Peyer's patch (tissue), 4 donors: ENCODE measurements around the gene GARIN5A. TPM values are rescaled to one million over a fixed set of nuclear protein-coding genes. Genes with fewer than 3 reads are reported as not detected.

Experiments used
- DNase-seq, 3 donors: peaks; one replicate each; pipeline ENCODE4 v3.0.0-alpha.2; 2017 to 2019
- H3K27ac ChIP-seq, 4 donors: fragments of 200-600 bp; sonication (generic); one replicate each; pipeline ENCODE4 v1.5.1; 2016 to 2019
- H3K27me3 ChIP-seq, 2 donors: fragments of 200-600 bp; sonication (generic); one replicate each; pipeline ENCODE4 v1.5.1; 2019
- H3K36me3 ChIP-seq, 3 donors: fragments of 200-600 bp; sonication (generic); one replicate each; pipeline ENCODE4 v1.5.1; 2016 to 2019
- H3K4me1 ChIP-seq, 4 donors: fragments of 200-600 bp; sonication (generic); one replicate each; pipeline ENCODE4 v1.5.1; 2016 to 2019
- H3K4me3 ChIP-seq, 4 donors: fragments of 200-600 bp; sonication (generic); 1 replicate in 3 of 4; 2 replicates in 1 of 4; pipeline ENCODE4 v1.5.1; 2016 to 2019; ENCODE audit warnings: mild to moderate bottlenecking in 1 of 4
- H3K9me3 ChIP-seq, 4 donors: fragments of 200-600 bp; sonication (generic); one replicate each; pipeline ENCODE4 v1.5.1; 2016 to 2019; ENCODE audit warnings: mild to moderate bottlenecking in 1 of 4
- POLR2A ChIP-seq, 2 donors: fragments of 450-650 bp; IDR thresholded peaks; one replicate each; pipeline ENCODE4 v1.5.1; 2017; ENCODE audit warnings: antibody characterized with exemption in 2 of 2, mild to moderate bottlenecking in 2 of 2, moderate library complexity in 2 of 2
- total RNA-seq, 4 donors: library from RNA; depleted of rRNA; stranded (reverse); fragments of >200 nt; gene quantifications; one replicate each; pipeline ENCODE4 v1.1.0, GENCODE V29; 2016
- TF ChIP-seq, protein P1 (sequence below), 6 experiments: fragments of 450-650 bp in 4 of 6; fragments of 200-600 bp in 2 of 6; sonication (generic) in 1 of 6; IDR thresholded peaks; one replicate each; pipeline ENCODE4 v1.5.1; 2017 to 2019; ENCODE audit warnings: antibody characterized with exemption in 6 of 6, mild to moderate bottlenecking in 3 of 6, moderate library complexity in 1 of 6

GARIN5A gene
- total RNA-seq, 4 donors from 2014 or later = 2.0 to 2.5 TPM; not detected in 2

DNA sequence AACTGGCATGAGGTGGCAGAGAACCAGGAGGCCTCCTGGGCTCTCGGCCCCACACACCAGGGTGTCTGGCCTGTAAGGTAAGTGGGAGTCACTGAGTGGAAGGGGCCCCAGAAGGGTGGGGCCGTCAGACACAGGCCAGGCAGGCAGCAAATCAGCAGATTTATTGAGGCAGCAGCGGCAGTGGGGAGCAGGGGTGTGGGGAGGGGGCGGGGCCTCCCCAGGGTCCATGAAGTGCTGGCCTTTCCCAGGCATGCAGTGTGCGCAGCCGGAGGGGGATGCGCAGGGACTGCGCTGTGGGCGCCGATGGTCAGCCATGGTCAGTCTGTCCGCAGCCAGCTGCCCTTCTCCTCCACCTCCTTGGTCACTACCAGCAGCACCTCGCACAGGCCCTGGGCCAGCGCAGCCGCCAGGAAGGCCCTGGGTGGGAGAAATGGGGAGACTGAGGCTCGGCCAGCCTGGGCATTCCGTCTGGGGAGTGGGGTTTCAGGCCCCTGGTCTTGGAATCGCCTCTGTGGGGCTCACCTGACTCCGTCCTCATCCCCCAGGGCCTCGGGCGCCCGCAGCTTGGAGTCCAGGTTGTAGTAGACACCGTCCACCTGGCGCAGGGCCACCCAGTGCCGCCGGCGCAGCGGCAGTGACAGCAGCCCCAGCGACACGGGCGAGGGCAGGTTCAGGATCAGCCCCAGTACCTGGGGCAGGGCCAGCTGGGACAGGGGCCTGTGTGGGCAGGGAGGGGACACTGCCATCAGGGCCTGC is 29.4 kb upstream of the GARIN5A start:
- DNase-seq = peak in 1 of 3 donors; percentile 39
- H3K4me1 ChIP-seq = peaks cover 0 to 8% (median 3%) of the 10 kb centered on the region in 4 donors
- no peaks in the 10 kb centered on the region for H3K9me3 ChIP-seq
- H3K27me3 ChIP-seq = no peaks in the 10 kb centered on the region
- TF ChIP-seq, protein P1, sequence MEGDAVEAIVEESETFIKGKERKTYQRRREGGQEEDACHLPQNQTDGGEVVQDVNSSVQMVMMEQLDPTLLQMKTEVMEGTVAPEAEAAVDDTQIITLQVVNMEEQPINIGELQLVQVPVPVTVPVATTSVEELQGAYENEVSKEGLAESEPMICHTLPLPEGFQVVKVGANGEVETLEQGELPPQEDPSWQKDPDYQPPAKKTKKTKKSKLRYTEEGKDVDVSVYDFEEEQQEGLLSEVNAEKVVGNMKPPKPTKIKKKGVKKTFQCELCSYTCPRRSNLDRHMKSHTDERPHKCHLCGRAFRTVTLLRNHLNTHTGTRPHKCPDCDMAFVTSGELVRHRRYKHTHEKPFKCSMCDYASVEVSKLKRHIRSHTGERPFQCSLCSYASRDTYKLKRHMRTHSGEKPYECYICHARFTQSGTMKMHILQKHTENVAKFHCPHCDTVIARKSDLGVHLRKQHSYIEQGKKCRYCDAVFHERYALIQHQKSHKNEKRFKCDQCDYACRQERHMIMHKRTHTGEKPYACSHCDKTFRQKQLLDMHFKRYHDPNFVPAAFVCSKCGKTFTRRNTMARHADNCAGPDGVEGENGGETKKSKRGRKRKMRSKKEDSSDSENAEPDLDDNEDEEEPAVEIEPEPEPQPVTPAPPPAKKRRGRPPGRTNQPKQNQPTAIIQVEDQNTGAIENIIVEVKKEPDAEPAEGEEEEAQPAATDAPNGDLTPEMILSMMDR (IDR thresholded peaks at IDR 0.05) = no peak
- TF ChIP-seq POLR2A (IDR thresholded peaks at IDR 0.05) = no peak
- H3K36me3 ChIP-seq = no peaks in the 10 kb centered on the region
- no peak overlapping the region for H3K27ac ChIP-seq
- H3K4me3 ChIP-seq = no peak overlapping the region

DNA sequence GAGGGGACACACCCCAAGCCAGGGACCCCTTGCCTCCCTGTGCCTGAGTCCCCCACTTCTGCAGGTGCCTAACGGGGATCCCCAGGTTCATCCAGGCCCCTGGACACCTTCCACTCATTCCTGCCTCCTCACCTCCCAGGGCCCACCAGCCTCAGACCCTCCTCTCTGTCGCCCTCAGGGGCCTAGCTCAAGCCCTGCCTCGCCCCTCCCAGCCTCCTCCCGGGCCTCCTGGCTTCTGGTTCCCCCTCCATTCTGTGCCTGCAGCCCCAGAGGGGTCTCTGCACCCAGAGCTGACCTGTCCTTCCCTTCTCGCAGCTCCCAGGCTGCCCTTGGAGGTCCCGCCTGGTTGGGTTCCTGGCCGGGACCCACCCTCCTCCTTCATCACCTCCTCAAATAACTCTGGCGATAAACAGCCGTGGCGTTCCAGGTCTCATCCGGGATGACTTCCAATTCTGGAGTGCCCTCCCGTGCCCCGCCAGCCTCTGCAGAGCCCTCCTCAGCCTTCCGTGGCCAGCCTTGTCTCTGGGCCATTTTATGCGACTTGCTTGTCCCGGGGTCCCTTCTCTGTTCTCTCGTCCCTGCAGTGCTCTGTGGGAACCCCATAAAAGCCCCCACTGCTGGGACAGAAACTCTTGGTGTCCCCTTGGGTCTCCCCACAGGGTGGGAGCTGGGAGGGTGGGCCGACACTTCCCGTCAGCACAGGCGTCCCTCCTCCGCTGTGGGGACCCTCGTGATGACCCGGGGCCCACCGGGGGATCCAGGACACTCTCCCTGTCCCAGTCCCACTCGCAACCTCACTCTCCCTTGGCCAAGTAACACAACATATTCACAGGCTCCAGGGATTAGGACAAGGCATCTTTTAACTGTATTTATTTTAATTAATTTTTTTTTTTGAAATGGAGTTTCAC is 25.2 kb upstream of the GARIN5A start:
- no peak overlapping the region for H3K4me3 ChIP-seq
- H3K9me3 ChIP-seq = no peaks in the 10 kb centered on the region
- no peaks in the 10 kb centered on the region for H3K27me3 ChIP-seq
- TF ChIP-seq, protein P1 (IDR thresholded peaks at IDR 0.05) = no peak
- TF ChIP-seq POLR2A (IDR thresholded peaks at IDR 0.05) = no peak
- no peaks in the 10 kb centered on the region for H3K4me1 ChIP-seq
- H3K36me3 ChIP-seq = no peaks in the 10 kb centered on the region
- DNase-seq = peak in 1 of 3 donors; percentile 41
- no peak overlapping the region for H3K27ac ChIP-seq

DNA sequence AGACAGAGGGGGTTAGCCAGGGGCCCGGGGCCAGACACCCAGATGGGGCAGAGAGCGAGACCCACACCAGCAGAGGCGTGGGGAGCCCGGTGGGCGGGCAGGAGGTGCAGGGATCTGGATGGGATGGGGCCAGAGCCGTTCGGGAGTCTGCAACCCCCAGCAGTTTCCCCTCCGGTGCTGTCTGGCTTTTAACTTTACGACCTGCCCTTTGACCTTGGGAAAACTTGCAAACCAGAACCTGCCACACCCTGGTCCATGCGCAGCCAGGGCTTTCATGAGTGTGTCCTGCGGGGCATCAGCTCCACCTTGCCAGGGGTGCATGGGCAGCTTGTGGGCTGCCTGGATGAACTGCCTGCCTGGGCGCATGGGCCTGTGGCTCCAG is 24.5 kb upstream of the GARIN5A start:
- no peaks in the 10 kb centered on the region for H3K27me3 ChIP-seq

GRCh38 chr19:50500753-50501151 is 24.1 kb upstream of the GARIN5A start:
- H3K27ac ChIP-seq = no peak overlapping the region
- no peaks in the 10 kb centered on the region for H3K27me3 ChIP-seq
- no peak for DNase-seq
- H3K36me3 ChIP-seq = no peaks in the 10 kb centered on the region
- no peaks in the 10 kb centered on the region for H3K9me3 ChIP-seq
- TF ChIP-seq POLR2A (IDR thresholded peaks at IDR 0.05) = no peak
- TF ChIP-seq, protein P1 (IDR thresholded peaks at IDR 0.05) = no peak
- H3K4me1 ChIP-seq = no peaks in the 10 kb centered on the region
- no peak overlapping the region for H3K4me3 ChIP-seq

More for the DNA sequence above, 24.5 kb upstream of the GARIN5A start:
- no peak for TF ChIP-seq POLR2A (IDR thresholded peaks at IDR 0.05)
- TF ChIP-seq, protein P1 (IDR thresholded peaks at IDR 0.05) = no peak
- H3K36me3 ChIP-seq = no peaks in the 10 kb centered on the region
- no peaks in the 10 kb centered on the region for H3K4me1 ChIP-seq
- no peak overlapping the region for H3K27ac ChIP-seq
- no peak overlapping the region for H3K4me3 ChIP-seq
- peak in 1 of 3 donors; percentile 49 for DNase-seq
- no peaks in the 10 kb centered on the region for H3K9me3 ChIP-seq

DNA sequence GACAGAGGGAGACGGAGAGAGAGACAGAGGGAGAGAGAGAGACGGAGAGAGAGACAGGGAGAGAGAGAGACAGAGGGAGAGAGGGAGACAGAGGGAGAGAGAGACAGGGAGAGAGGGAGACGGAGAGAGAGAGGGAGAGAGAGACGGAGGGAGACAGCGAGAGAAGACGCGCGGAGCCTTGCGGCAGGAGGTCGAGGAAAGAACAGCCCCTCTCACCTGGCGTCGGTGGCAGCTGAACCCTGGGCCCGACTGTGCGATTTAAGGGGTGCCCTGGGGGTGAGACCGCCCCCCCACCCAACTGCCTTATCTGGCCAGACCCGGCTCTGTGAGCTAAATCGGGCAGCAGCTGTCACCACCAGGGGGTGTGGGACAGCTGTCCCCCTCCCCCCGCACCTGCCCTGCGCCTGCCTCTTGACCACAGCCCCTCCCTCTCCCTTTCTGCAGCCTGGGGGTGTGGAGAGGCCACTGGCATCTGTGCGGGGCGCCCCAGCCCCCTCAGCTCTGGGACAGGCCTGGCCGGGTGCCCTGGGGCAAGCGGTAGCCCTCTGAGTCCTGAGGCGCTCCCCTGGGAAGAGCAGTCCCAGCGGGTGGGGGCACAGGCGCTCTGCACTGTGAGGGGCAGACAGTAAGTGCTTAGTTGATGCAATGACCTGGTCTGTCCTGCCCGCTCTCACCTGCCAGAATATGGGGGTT is 23.6 kb upstream of the GARIN5A start:
- no peak for TF ChIP-seq POLR2A (IDR thresholded peaks at IDR 0.05)
- TF ChIP-seq, protein P1 (IDR thresholded peaks at IDR 0.05) = peak in 1 of 6 experiments; percentile 11
- no peak overlapping the region for H3K4me3 ChIP-seq
- no peaks in the 10 kb centered on the region for H3K36me3 ChIP-seq
- H3K27ac ChIP-seq = no peak overlapping the region
- H3K4me1 ChIP-seq = no peaks in the 10 kb centered on the region
- no peaks in the 10 kb centered on the region for H3K9me3 ChIP-seq
- no peaks in the 10 kb centered on the region for H3K27me3 ChIP-seq
- peak in 1 of 3 donors; percentile 42 for DNase-seq
